MM.1S (cell line): ENCODE data around the gene FXYD7.

Experiments used
- DNase-seq: peaks from one replicate; pipeline ENCODE4 v3.0.0-alpha.2; 2015
- H2AFZ ChIP-seq: fragments of 300-600 bp; sonication (generic); 2 replicates; pipeline ENCODE4 v1.6.0; 2016; ENCODE audit warnings: antibody characterized with exemption, low read length
- H3F3A ChIP-seq: fragments of 300-600 bp; sonication (generic); 2 replicates; pipeline ENCODE4 v1.6.1; 2016; ENCODE audit warnings: mild to moderate bottlenecking, antibody characterized with exemption, low read length, moderate library complexity, mixed read lengths; ENCODE audit not compliant: insufficient read depth
- H3K27ac ChIP-seq: fragments of 300-600 bp; sonication (generic); 2 replicates; pipeline ENCODE4 v1.5.1; 2016; ENCODE audit warnings: mild to moderate bottlenecking, low read length
- H3K27me3 ChIP-seq: fragments of 300-600 bp; sonication (generic); replicated peaks from 2 replicates; pipeline ENCODE4 v1.6.0; 2016; ENCODE audit warnings: low read length; ENCODE audit not compliant: insufficient read depth
- H3K36me3 ChIP-seq: fragments of 300-600 bp; sonication (generic); replicated peaks from 2 replicates; pipeline ENCODE4 v1.6.1; 2016; ENCODE audit warnings: mild to moderate bottlenecking, low read length, mixed read lengths; ENCODE audit not compliant: insufficient read depth
- H3K4me1 ChIP-seq: fragments of 300-600 bp; sonication (generic); 2 replicates; pipeline ENCODE4 v1.6.1; 2016; ENCODE audit warnings: low read length, mixed read lengths
- H3K4me2 ChIP-seq: fragments of 300-600 bp; sonication (generic); 2 replicates; pipeline ENCODE4 v1.6.0; 2016; ENCODE audit warnings: low read depth, low read length
- H3K4me3 ChIP-seq: fragments of 300-600 bp; sonication (generic); 2 replicates; pipeline ENCODE4 v1.5.1; 2016; ENCODE audit warnings: low read length, mixed read lengths
- H3K79me2 ChIP-seq: fragments of 300-600 bp; sonication (generic); 2 replicates; pipeline ENCODE4 v1.6.1; 2016; ENCODE audit warnings: mixed run types, low read length, mixed read lengths
- H3K9ac ChIP-seq: fragments of 300-600 bp; sonication (generic); 2 replicates; pipeline ENCODE4 v1.6.1; 2016; ENCODE audit warnings: low read length, mixed read lengths
- H3K9me2 ChIP-seq: fragments of 300-600 bp; sonication (generic); replicated peaks from 2 replicates; pipeline ENCODE4 v1.6.1; 2016; ENCODE audit warnings: mild to moderate bottlenecking, low read length, mixed read lengths; ENCODE audit not compliant: insufficient read depth
- H3K9me3 ChIP-seq: fragments of 300-600 bp; sonication (generic); replicated peaks from 2 replicates; pipeline ENCODE4 v1.6.1; 2016; ENCODE audit warnings: mild to moderate bottlenecking, low read length, mixed read lengths; ENCODE audit not compliant: insufficient read depth
- H4K20me1 ChIP-seq: fragments of 300-600 bp; sonication (generic); 2 replicates; pipeline ENCODE4 v1.6.1; 2016; ENCODE audit warnings: mild to moderate bottlenecking, low read length, moderate library complexity, mixed read lengths; ENCODE audit not compliant: insufficient read depth
- EZH2 ChIP-seq: fragments of 300-600 bp; sonication (generic); optimal IDR thresholded peaks from 2 replicates; pipeline ENCODE3; 2017; ENCODE audit warnings: low read depth, mild to moderate bottlenecking, antibody characterized with exemption, low read length, mixed read lengths
- EZH2phosphoT487 ChIP-seq: fragments of 300-600 bp; sonication (generic); IDR thresholded peaks from 2 replicates; pipeline ENCODE4 v1.6.1; 2018; ENCODE audit warnings: antibody characterized with exemption, low read length
- TF ChIP-seq, protein P1 (sequence below): fragments of 300-600 bp; sonication (generic); IDR thresholded peaks from 2 replicates; pipeline ENCODE4 v1.5.1; 2016; ENCODE audit warnings: antibody characterized with exemption, low read length, mixed read lengths

Gene FXYD7

DNA sequence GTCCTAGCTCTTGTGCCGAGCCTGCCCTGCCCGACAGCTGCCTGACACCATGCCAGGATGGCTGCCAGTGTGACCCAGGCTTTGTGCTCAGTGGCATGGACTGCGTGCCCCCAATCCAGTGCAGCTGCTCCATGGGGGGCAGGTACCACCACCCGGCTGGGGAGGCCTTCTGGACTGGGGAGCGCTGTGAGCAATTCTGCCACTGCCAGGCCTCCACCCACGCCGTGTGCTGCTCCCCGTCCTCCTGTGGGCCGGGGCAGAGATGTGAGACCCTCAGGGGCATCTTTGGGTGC lies 36.8 kb upstream of the FXYD7 start:
- Histone ChIP-seq H3K9ac (no peak overlapping the region), H3K27ac (no peak overlapping the region)
- no peak for TF ChIP-seq EZH2phosphoT487
- no peak for TF ChIP-seq EZH2
- TF ChIP-seq, protein P1, sequence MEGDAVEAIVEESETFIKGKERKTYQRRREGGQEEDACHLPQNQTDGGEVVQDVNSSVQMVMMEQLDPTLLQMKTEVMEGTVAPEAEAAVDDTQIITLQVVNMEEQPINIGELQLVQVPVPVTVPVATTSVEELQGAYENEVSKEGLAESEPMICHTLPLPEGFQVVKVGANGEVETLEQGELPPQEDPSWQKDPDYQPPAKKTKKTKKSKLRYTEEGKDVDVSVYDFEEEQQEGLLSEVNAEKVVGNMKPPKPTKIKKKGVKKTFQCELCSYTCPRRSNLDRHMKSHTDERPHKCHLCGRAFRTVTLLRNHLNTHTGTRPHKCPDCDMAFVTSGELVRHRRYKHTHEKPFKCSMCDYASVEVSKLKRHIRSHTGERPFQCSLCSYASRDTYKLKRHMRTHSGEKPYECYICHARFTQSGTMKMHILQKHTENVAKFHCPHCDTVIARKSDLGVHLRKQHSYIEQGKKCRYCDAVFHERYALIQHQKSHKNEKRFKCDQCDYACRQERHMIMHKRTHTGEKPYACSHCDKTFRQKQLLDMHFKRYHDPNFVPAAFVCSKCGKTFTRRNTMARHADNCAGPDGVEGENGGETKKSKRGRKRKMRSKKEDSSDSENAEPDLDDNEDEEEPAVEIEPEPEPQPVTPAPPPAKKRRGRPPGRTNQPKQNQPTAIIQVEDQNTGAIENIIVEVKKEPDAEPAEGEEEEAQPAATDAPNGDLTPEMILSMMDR, result no peak

DNA sequence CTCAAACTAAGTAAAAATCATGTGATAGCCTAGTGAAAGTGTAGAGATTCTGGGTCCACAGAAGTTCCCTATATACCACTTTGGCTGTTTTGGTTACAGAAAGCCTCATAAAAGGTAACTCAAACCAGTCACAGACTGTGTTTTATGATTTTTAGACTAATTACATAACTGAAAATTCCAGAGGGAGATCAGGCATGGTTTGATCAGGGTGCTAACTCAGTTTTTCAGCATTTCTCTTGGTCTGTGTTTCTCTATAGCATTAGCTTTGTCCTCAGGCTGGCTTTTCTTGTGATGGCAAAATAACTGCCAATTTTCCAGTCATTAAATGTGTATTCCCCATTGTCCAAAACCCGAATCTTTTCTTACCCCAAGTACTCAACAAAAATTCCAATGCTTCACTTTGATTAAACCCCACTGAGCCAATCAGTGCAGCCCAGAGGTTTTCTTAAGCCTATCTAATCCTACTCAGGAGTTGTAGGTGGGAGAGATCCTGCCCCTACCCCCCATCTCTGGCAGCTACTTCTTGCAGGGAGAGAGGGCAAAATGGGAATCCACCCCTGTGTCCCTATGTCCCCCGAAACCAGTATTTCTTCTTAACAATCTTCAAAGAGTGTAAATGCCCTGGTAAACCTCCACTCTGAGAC lies 36.0 kb upstream of the FXYD7 start:
- Histone ChIP-seq H4K20me1 (no peaks in the 10 kb centered on the region), H3K9ac (no peak overlapping the region), H2AFZ (no peak overlapping the region), H3K9me2 (no peaks in the 10 kb centered on the region), H3K4me3 (no peak overlapping the region), H3K27ac (no peak overlapping the region), H3K36me3 (no peaks in the 10 kb centered on the region), H3K4me2 (no peak overlapping the region), H3K79me2 (no peaks in the 10 kb centered on the region), H3K9me3 (no peaks in the 10 kb centered on the region), H3K27me3 (peaks cover 68% of the 10 kb centered on the region), H3K4me1 (no peaks in the 10 kb centered on the region), H3F3A (no peaks in the 10 kb centered on the region)
- DNase-seq, result no peak
- TF ChIP-seq, protein P1, result no peak

More for the DNA sequence above, 36.8 kb upstream of the FXYD7 start:
- H2AFZ ChIP-seq, result no peak overlapping the region
- no peaks in the 10 kb centered on the region for H3F3A ChIP-seq
- no peaks in the 10 kb centered on the region for H3K9me2 ChIP-seq
- H3K27me3 ChIP-seq, result peaks cover 64% of the 10 kb centered on the region
- no peaks in the 10 kb centered on the region for H3K4me1 ChIP-seq
- DNase-seq, result no peak
- no peaks in the 10 kb centered on the region for H3K36me3 ChIP-seq
- no peak overlapping the region for H3K4me2 ChIP-seq
- no peaks in the 10 kb centered on the region for H3K9me3 ChIP-seq
- no peaks in the 10 kb centered on the region for H4K20me1 ChIP-seq
- H3K4me3 ChIP-seq, result no peak overlapping the region
- H3K79me2 ChIP-seq, result no peaks in the 10 kb centered on the region

DNA sequence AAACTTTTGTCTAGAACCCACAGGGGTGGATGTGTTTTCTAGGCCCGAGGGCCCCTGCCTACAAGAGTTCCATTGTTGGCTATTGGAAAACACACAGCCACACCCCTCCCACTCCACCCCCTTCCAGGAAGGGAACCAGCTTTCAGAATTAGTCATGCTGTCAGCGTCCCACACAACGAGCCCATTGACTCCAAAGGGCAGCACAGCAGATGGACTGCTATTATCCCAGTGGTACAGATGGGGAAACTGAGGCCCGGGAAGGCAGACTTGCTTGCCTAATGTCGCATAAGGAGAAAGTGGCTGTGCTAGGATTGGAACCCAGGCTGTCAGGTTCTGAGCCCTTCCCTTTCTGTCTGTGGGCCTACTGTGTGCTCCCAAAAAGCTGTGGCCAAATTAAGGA lies 35.5 kb upstream of the FXYD7 start:
- peaks cover 72% of the 10 kb centered on the region for H3K27me3 ChIP-seq
- no peaks in the 10 kb centered on the region for H3F3A ChIP-seq
- no peaks in the 10 kb centered on the region for H3K36me3 ChIP-seq
- H3K9ac ChIP-seq, result no peak overlapping the region
- H2AFZ ChIP-seq, result no peak overlapping the region
- no peaks in the 10 kb centered on the region for H3K9me2 ChIP-seq
- TF ChIP-seq, protein P1, result no peak
- no peak for TF ChIP-seq EZH2
- no peak for TF ChIP-seq EZH2phosphoT487
- no peak overlapping the region for H3K4me2 ChIP-seq
- DNase-seq, result no peak
- H3K4me3 ChIP-seq, result no peak overlapping the region
- no peaks in the 10 kb centered on the region for H3K79me2 ChIP-seq
- H3K4me1 ChIP-seq, result no peaks in the 10 kb centered on the region
- H4K20me1 ChIP-seq, result no peaks in the 10 kb centered on the region
- no peaks in the 10 kb centered on the region for H3K9me3 ChIP-seq
- H3K27ac ChIP-seq, result no peak overlapping the region
